GM19035 (cell line): ENCODE data around the gene NR2F1-AS1.

Experiments used
- ATAC-seq: cut with Tn5 transposase; IDR thresholded peaks from one replicate; pipeline ENCODE4 v1.9.1; 2021; ENCODE audit not compliant: unreplicated experiment

Gene NR2F1-AS1

DNA sequence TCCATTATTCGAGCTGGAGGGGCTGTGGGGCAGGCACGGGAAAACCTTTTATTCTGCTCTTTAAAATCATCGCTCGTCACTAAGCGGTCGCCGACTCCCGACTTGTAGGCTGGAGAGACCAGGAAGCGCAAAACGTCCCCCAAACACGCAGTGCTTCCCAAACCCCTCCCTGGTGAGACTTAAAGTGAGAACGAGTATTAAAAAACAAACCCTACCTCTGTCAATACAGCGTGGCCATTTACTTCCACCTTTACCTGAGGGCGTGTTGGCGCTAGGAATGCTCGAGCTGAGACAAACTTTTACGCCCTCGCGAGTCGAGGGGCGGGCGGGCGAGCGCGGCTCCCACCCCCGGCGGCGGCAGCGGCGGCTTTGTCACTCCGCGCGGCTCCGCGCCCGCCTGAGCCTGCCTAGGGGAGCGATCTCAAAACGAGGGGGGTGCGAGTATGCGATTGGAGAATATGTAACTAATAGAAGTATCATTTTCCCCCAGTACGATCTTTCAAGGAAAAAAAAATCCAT is at the start of gene NR2F1-AS1:
Gene NR2F1-AS1, minus strand, starts transcription at position 293 of the 519 bp plus-strand sequence.
- ATAC-seq: peak; percentile 30

- ATAC-seq: no peak
Measured at GRCh38 chr5:93626801-93627200, 45.8 kb upstream of the NR2F1-AS1 start.

- ATAC-seq: no peak
Measured at GRCh38 chr5:93623153-93623552, 42.1 kb upstream of the NR2F1-AS1 start.

DNA sequence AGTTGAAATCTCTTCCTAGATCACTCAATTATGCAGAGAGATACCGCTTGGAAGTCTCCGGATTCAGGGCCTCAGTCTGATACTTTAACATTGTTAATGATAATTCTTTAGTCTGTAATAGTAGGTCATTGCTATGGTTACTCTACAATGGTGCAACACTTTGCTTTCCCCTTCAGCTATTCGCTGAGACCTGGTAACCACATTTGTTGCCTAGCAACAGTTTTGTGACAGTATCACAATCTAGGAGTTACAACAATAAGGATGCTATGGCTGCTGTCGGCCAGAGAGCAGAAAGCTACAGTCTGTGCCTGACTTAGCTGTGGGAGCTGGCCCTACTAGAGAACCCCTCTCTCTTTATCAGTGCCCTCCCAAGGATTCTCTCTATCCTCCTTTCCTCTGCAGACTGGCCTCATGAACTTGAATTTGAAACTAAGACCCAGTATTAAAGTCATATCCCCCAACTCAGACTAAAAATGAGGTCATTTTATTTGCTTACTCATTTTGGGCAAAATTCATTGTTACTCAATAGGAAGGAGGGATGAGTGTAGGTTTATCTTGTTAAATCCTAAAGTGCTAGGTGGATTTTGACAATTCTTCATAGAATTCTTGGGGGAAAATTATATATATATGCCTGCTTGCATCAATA is 41.3 kb upstream of the NR2F1-AS1 start:
- ATAC-seq: no peak

- ATAC-seq: no peak
Measured at GRCh38 chr5:93621327-93621798, 40.3 kb upstream of the NR2F1-AS1 start.

GRCh38 chr5:93620487-93621326 is 39.7 kb upstream of the NR2F1-AS1 start:
- peak; percentile 99 for ATAC-seq

DNA sequence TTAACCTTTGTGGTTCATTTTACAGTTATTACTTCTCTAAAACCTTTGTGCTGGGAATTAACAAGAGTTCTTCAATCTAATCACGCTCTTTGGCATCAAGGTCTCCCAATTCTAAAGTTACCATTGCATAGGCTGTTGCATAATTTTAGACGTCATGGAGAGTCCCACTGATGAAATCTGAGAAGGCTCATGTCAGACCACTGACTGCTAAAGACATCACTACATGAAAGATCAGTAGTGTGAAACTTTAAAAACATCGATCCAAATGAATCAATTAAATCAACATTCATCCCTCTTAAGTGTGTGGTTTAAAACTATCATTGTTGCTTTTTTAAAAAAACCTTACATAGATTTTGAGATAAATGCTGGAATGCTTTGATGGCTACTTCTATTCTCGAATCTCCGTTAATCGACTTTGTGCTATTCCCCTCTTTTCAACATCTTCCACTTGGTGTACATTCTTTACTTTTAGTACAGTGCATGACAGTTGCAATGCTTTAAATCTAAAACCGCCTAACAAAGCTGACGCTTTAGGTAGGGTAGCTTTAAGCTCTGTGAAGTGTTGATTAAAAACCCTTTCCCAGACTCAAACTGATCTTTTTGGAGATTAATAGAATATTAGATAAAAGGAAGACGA is 35.6 kb upstream of the NR2F1-AS1 start:
- ATAC-seq: no peak

DNA sequence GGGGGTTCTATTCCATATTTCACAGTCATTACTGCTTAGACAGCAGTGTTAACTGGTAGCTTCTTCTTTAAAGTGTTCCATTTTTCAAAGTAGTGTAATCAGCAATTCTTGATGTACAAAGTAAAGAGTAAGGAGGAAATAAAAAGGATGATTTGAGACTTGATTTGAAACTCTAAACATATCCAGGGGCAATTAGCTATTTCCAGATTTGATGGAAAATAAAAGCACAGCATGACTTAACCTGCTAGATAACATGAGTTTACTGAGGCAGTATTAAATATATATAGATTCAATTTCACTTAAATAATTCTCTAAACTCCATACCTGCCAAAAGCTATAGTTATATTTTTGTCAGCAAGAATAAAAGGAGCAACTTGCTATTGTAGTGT is 31.8 kb upstream of the NR2F1-AS1 start:
- no peak for ATAC-seq

- ATAC-seq: no peak
Measured at GRCh38 chr5:93611976-93612854, 31.2 kb upstream of the NR2F1-AS1 start.

- ATAC-seq: no peak
Measured at GRCh38 chr5:93611273-93611975, 30.4 kb upstream of the NR2F1-AS1 start.

DNA sequence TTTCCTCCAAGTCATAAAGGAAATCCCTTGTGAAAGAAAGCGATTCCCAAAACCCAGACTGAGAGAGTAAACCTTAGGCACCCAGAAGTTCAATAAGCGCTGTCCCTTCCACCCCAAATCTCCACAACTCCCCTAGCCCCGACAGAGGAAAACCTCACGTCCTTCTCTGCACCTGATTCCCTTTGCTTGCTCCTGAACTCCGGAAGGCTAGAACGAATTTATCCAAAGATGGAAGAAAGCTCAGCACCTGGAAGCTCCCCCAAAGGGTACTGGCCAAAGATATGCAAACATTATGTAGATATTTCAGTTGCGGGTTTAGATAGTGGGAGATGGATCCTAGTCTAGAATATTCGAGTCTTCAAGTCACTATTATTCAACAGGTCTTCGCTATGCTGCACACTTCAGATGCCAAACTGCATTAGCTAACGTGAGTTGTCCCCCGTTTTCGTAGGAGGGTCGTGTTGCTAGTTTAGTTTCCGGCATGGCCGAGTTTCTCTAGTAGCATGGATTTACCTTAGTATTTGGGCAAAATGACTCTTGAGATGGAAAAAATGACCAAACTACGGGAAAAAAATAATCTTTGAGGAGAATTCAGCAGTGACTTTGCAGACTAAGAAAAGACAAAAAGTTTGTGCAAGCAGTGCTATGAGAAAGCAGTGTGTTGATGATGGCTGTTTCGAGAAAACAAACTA is 29.7 kb upstream of the NR2F1-AS1 start:
- ATAC-seq: no peak

GRCh38 chr5:93609762-93610161 is 28.7 kb upstream of the NR2F1-AS1 start:
- ATAC-seq: no peak

DNA sequence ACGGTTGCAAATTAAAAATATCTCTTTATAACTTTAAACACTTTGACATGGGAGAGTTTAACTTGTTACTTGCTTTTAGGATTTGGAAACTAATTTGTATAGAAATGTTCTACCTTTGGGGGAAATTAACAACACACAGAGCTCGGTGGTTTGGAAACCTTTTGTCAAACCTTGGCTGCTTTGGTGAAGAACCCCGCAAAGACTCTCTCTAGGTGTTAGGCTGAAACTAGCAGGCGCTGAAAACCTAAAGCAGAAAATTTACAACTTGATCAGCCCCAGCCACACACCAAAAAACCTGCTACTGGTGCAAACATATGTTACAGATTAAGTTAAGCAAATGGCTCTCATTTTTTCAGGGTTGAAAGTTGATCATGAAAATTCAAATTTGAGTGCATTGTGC is 27.8 kb upstream of the NR2F1-AS1 start:
- ATAC-seq: no peak

GRCh38 chr5:93607367-93608258 is 26.6 kb upstream of the NR2F1-AS1 start:
- ATAC-seq: peak; percentile 83

DNA sequence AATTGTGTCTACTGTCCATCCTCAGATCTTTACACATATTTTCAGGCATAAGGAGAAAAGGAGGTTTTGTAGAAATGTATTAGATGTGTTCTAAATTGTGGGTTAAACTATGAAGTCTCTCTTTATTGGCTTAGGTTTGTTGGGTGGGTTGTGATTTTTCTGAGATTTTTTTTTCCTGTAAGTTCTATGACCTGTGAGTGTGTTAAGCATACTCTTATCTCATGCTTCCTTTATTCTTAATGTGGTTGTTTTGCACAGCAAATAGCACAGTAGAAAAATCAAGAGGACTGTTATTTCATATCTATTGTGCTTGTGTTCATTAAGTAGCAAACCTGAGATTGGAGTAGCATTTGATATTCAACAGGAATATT is 25.3 kb upstream of the NR2F1-AS1 start:
- no peak for ATAC-seq

GRCh38 chr5:93604644-93605515 is 23.9 kb upstream of the NR2F1-AS1 start:
- ATAC-seq: no peak

- ATAC-seq: no peak
Measured at GRCh38 chr5:93603793-93604643, 23.0 kb upstream of the NR2F1-AS1 start.
